HepG2 (cell line): ENCODE data around the gene BRMS1. TPM values are rescaled to one million over a fixed set of nuclear protein-coding genes. Genes with fewer than 3 reads are reported as not detected.

Source experiments
- BRCA1 ChIP-seq: sonication (generic); formaldehyde crosslinking; IDR thresholded peaks from 2 replicates; pipeline ENCODE4 v1.4.0; 2020; ENCODE audit warnings: missing genetic modification reagents
- CSRNP1 ChIP-seq: sonication (generic); formaldehyde crosslinking; IDR thresholded peaks from 2 replicates; pipeline ENCODE4 v1.8.1; 2023; ENCODE audit warnings: mild to moderate bottlenecking, missing genetic modification reagents
- HDAC2 ChIP-seq: sonication (generic); formaldehyde crosslinking; IDR thresholded peaks from 2 replicates; pipeline ENCODE4 v1.4.0; 2020; ENCODE audit warnings: missing genetic modification reagents
- HNF4G ChIP-seq, 2 experiments: sonication (generic) in 1 of 2; formaldehyde crosslinking in 1 of 2; IDR thresholded peaks; 2 replicates each; pipeline versions ENCODE4 v1.4.0 to v1.6.1; 2011 to 2020; ENCODE audit warnings: borderline replicate concordance in 2 of 2, low read depth in 2 of 2, mild to moderate bottlenecking in 2 of 2, low read length in 1 of 2, missing genetic modification reagents in 1 of 2, moderate library complexity in 1 of 2
- HNRNPUL1 ChIP-seq: fragments of 200-400 bp; formaldehyde crosslinking; IDR thresholded peaks from 2 replicates; pipeline ENCODE4 v1.6.1; 2017; ENCODE audit warnings: low read depth, mild to moderate bottlenecking, low read length, moderate library complexity
- KAT7 ChIP-seq: IDR thresholded peaks from 2 replicates; pipeline ENCODE4 v1.6.1; 2018; ENCODE audit warnings: borderline replicate concordance, missing compliant biosample characterization
- KDM5A ChIP-seq: fragments of 200-600 bp; sonication (generic); IDR thresholded peaks from 2 replicates; pipeline ENCODE4 v1.7.0; 2018; ENCODE audit warnings: antibody characterized with exemption, mild to moderate bottlenecking, low read length, borderline replicate concordance
- PHF21A ChIP-seq: sonication (generic); formaldehyde crosslinking; IDR thresholded peaks from 2 replicates; pipeline ENCODE4 v1.5.0; 2020; ENCODE audit warnings: mild to moderate bottlenecking, missing genetic modification reagents
- TAF1 ChIP-seq: sonication (generic); formaldehyde crosslinking; IDR thresholded peaks from 2 replicates; pipeline ENCODE4 v1.4.0; 2020; ENCODE audit warnings: missing genetic modification reagents
- TEAD3 ChIP-seq: optimal IDR thresholded peaks from 2 replicates; pipeline ENCODE3; 2016; ENCODE audit warnings: borderline replicate concordance
- TFDP1 ChIP-seq: IDR thresholded peaks from 2 replicates; pipeline ENCODE4 v1.6.1; 2016; ENCODE audit warnings: missing compliant biosample characterization, missing genetic modification reagents, borderline replicate concordance
- ZFY ChIP-seq: sonication (generic); formaldehyde crosslinking; IDR thresholded peaks from 2 replicates; pipeline ENCODE4 v1.4.0; 2020; ENCODE audit warnings: missing genetic modification reagents
- ZNF331 ChIP-seq: sonication (generic); formaldehyde crosslinking; IDR thresholded peaks from 2 replicates; pipeline ENCODE4 v1.4.0; 2020; ENCODE audit warnings: missing genetic modification reagents
- ZNF441 ChIP-seq: sonication (generic); formaldehyde crosslinking; IDR thresholded peaks from 2 replicates; pipeline ENCODE4 v1.7.0; 2021; ENCODE audit warnings: missing genetic modification reagents, borderline replicate concordance
- ZNF563 ChIP-seq: sonication (generic); formaldehyde crosslinking; IDR thresholded peaks from 2 replicates; pipeline ENCODE4 v1.8.0; 2022; ENCODE audit warnings: mild to moderate bottlenecking, moderate library complexity, missing genetic modification reagents
- ZSCAN30 ChIP-seq: sonication (generic); formaldehyde crosslinking; IDR thresholded peaks from 2 replicates; pipeline ENCODE4 v1.5.0; 2020; ENCODE audit warnings: mild to moderate bottlenecking, missing genetic modification reagents
- polyA plus RNA-seq, 8 experiments: library from polyadenylated mRNA; depleted of rRNA in 3 of 8; stranded (reverse) in 7 of 8; unstranded in 1 of 8; fragments of >200 nt; fragmentation: Illumina TruSeq in 4 of 8; extraction: Trizol in 4 of 8; gene quantifications; 2 replicates each; pipeline versions ENCODE4 v1.2.1 to v1.2.3, GENCODE V29; 2011 to 2016; ENCODE audit warnings: low read depth in 4 of 8, missing spikeins in 1 of 8, mixed read lengths in 1 of 8; ENCODE audit not compliant: insufficient read depth in 1 of 8
- total RNA-seq, 5 experiments: library from RNA; depleted of rRNA; stranded (reverse); fragments of >200 nt; fragmentation: Illumina TruSeq; extraction: Trizol; gene quantifications; 2 replicates each; pipeline ENCODE4 v1.2.3, GENCODE V29; 2016; ENCODE audit warnings: low read depth in 1 of 5
- TF ChIP-seq, protein P1 (sequence below): sonication (generic); formaldehyde crosslinking; conservative IDR thresholded peaks from 2 replicates; pipeline ENCODE4 v1.4.0; 2020; ENCODE audit warnings: mild to moderate bottlenecking, missing genetic modification reagents, moderate library complexity
- TF ChIP-seq, protein P2 (sequence below): sonication (generic); formaldehyde crosslinking; IDR thresholded peaks from 2 replicates; pipeline ENCODE4 v1.4.0; 2020; ENCODE audit warnings: mild to moderate bottlenecking, missing genetic modification reagents
- TF ChIP-seq, protein P3 (sequence below): IDR thresholded peaks from 2 replicates; pipeline ENCODE4 v1.6.1; 2016; ENCODE audit warnings: mild to moderate bottlenecking, missing biosample characterization, missing genetic modification reagents

BRMS1 gene
- total and polyA plus RNA-seq, 2 of the 13 experiments (the other 11 are each of a cell fraction or from before 2014, with no cell fraction given), result 15.8 to 55.7 TPM

- TF ChIP-seq TFDP1 (CRISPR knock-in tag) (0 out of 2 replicates have a peak, but pooled peaks have one; percentile 10), ZNF563 (CRISPR knock-in tag) (0 out of 2 replicates have a peak, but pooled peaks have one; percentile 11), ZFY (CRISPR knock-in tag) (peak; percentile 79), ZNF331 (CRISPR knock-in tag) (peak; percentile 29; the same call in 1 of the 2 replicates), ZSCAN30 (CRISPR knock-in tag) (no peak), HDAC2 (CRISPR knock-in tag) (peak; percentile 50; the same call in 1 of the 2 replicates), TAF1 (CRISPR knock-in tag) (peak; percentile 44; the same call in 1 of the 2 replicates), KDM5A (no peak), HNF4G (IDR thresholded peaks at IDR 0.05; ENCODE audit: borderline replicate concordance, low read depth, low read length) (peak; percentile 65; the same call in 1 of the 2 replicates), HNF4G (CRISPR knock-in tag; IDR thresholded peaks at IDR 0.05; ENCODE audit: borderline replicate concordance, low read depth) (no peak), CSRNP1 (CRISPR knock-in tag) (no peak), PHF21A (CRISPR knock-in tag) (peak; percentile 38), BRCA1 (CRISPR knock-in tag) (no peak), KAT7 (CRISPR knock-in tag) (no peak), TEAD3 (CRISPR knock-in tag) (no peak), HNRNPUL1 (no peak), ZNF441 (no peak)
- TF ChIP-seq, protein P1, sequence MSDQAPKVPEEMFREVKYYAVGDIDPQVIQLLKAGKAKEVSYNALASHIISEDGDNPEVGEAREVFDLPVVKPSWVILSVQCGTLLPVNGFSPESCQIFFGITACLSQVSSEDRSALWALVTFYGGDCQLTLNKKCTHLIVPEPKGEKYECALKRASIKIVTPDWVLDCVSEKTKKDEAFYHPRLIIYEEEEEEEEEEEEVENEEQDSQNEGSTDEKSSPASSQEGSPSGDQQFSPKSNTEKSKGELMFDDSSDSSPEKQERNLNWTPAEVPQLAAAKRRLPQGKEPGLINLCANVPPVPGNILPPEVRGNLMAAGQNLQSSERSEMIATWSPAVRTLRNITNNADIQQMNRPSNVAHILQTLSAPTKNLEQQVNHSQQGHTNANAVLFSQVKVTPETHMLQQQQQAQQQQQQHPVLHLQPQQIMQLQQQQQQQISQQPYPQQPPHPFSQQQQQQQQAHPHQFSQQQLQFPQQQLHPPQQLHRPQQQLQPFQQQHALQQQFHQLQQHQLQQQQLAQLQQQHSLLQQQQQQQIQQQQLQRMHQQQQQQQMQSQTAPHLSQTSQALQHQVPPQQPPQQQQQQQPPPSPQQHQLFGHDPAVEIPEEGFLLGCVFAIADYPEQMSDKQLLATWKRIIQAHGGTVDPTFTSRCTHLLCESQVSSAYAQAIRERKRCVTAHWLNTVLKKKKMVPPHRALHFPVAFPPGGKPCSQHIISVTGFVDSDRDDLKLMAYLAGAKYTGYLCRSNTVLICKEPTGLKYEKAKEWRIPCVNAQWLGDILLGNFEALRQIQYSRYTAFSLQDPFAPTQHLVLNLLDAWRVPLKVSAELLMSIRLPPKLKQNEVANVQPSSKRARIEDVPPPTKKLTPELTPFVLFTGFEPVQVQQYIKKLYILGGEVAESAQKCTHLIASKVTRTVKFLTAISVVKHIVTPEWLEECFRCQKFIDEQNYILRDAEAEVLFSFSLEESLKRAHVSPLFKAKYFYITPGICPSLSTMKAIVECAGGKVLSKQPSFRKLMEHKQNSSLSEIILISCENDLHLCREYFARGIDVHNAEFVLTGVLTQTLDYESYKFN (CRISPR knock-in tag), result peak; percentile 41
- TF ChIP-seq, protein P2, sequence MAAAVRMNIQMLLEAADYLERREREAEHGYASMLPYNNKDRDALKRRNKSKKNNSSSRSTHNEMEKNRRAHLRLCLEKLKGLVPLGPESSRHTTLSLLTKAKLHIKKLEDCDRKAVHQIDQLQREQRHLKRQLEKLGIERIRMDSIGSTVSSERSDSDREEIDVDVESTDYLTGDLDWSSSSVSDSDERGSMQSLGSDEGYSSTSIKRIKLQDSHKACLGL, result peak; percentile 36; the same call in 1 of the 2 replicates
- TF ChIP-seq, protein P3, sequence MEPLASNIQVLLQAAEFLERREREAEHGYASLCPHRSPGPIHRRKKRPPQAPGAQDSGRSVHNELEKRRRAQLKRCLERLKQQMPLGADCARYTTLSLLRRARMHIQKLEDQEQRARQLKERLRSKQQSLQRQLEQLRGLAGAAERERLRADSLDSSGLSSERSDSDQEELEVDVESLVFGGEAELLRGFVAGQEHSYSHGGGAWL, result 0 out of 2 replicates have a peak, but pooled peaks have one; percentile 25
Measured at GRCh38 chr11:66313321-66314185, 31.4 kb downstream of the BRMS1 start (continued).
